ENCODE results near the gene MEF2C. TPM values are rescaled to one million over a fixed set of nuclear protein-coding genes. Genes with fewer than 3 reads are reported as not detected.

The MEF2C gene
- total and polyA plus RNA-seq, 2 donors (not counting 1 experiment from before 2014, with no cell fraction given): 12.2 to 15.7 TPM

GRCh38 chr5:88834499-88834898, 48.5 kb downstream of the MEF2C start:
- H3K4me1 ChIP-seq (ENCODE audit: control insufficient read depth, extremely low read depth, insufficient read depth, low read length): peaks cover 2% of the 10 kb centered on the region
- TF ChIP-seq CTCF (conservative IDR thresholded peaks at IDR 0.05 in 1 of 2, IDR thresholded peaks at IDR 0.05 in 1 of 2; ENCODE audit: low read depth in 1 of 2, low read length in 2 of 2) (no peak), EZH2 (IDR thresholded peaks at IDR 0.05; ENCODE audit: low read length, missing control alignments) (no peak)
- no peak overlapping the region for H3K4me2 ChIP-seq (ENCODE audit: extremely low read depth, insufficient read depth, low read length)
- H3K9me3 ChIP-seq (ENCODE audit: control insufficient read depth, insufficient read depth, low read depth, low read length): no peaks in the 10 kb centered on the region
- no peak overlapping the region for H3K9ac ChIP-seq (ENCODE audit: insufficient read depth, low read length)
- no peaks in the 10 kb centered on the region for H3K79me2 ChIP-seq (ENCODE audit: control insufficient read depth, insufficient read depth, low read length)
- no peak overlapping the region for H3K27ac ChIP-seq (ENCODE audit: insufficient read depth, low read length)
- H3K27me3 ChIP-seq (ENCODE audit: control insufficient read depth, insufficient read depth, low read length): no peaks in the 10 kb centered on the region
- no peak overlapping the region for H3K4me3 ChIP-seq (replicated peaks in 1 of 4; ENCODE audit: control extremely low read depth in 1 of 4, insufficient read depth in 1 of 4, low read depth in 3 of 4, low read length in 4 of 4)
- H2AFZ ChIP-seq (ENCODE audit: low read length): no peak overlapping the region
- no peak for DNase-seq (ENCODE audit: low read depth in 2 of 2)
- no peaks in the 10 kb centered on the region for H3K36me3 ChIP-seq (ENCODE audit: control insufficient read depth, insufficient read depth, low read length)
- no peaks in the 10 kb centered on the region for H4K20me1 ChIP-seq (ENCODE audit: control insufficient read depth, extremely low read depth, insufficient read depth, low read length)

- TF ChIP-seq EZH2 (IDR thresholded peaks at IDR 0.05; ENCODE audit: low read length, missing control alignments): no peak
- TF ChIP-seq CTCF (conservative IDR thresholded peaks at IDR 0.05 in 1 of 2, IDR thresholded peaks at IDR 0.05 in 1 of 2; ENCODE audit: low read depth in 1 of 2, low read length in 2 of 2): no peak
- Histone ChIP-seq H3K4me2 (ENCODE audit: extremely low read depth, insufficient read depth, low read length) (peak overlapping the region; percentile 13), H3K4me1 (ENCODE audit: control insufficient read depth, extremely low read depth, insufficient read depth, low read length) (peaks cover 2% of the 10 kb centered on the region), H2AFZ (ENCODE audit: low read length) (peak overlapping the region; percentile 55), H3K9me3 (ENCODE audit: control insufficient read depth, insufficient read depth, low read depth, low read length) (no peaks in the 10 kb centered on the region), H3K27ac (ENCODE audit: insufficient read depth, low read length) (peak overlapping the region; percentile 37), H3K79me2 (ENCODE audit: control insufficient read depth, insufficient read depth, low read length) (no peaks in the 10 kb centered on the region), H3K9ac (ENCODE audit: insufficient read depth, low read length) (no peak overlapping the region), H3K36me3 (ENCODE audit: control insufficient read depth, insufficient read depth, low read length) (no peaks in the 10 kb centered on the region), H3K27me3 (ENCODE audit: control insufficient read depth, insufficient read depth, low read length) (no peaks in the 10 kb centered on the region), H4K20me1 (ENCODE audit: control insufficient read depth, extremely low read depth, insufficient read depth, low read length) (no peaks in the 10 kb centered on the region), H3K4me3 (replicated peaks in 1 of 4; ENCODE audit: control extremely low read depth in 1 of 4, insufficient read depth in 1 of 4, low read depth in 3 of 4, low read length in 4 of 4) (no peak overlapping the region)
- no peak for DNase-seq (ENCODE audit: low read depth in 2 of 2)
These were observed 48.9 kb downstream of the MEF2C start for GRCh38 chr5:88834131-88834462.

- Histone ChIP-seq H3K79me2 (ENCODE audit: control insufficient read depth, insufficient read depth, low read length) (no peaks in the 10 kb centered on the region), H2AFZ (ENCODE audit: low read length) (peak overlapping the region; percentile 55), H3K9me3 (ENCODE audit: control insufficient read depth, insufficient read depth, low read depth, low read length) (no peaks in the 10 kb centered on the region)
These were observed 49.4 kb downstream of the MEF2C start for GRCh38 chr5:88833371-88834130.

More at GRCh38 chr5:88833371-88834130, 49.4 kb downstream of the MEF2C start:
- H3K9ac ChIP-seq (ENCODE audit: insufficient read depth, low read length): peak overlapping the region; percentile 18
- TF ChIP-seq EZH2 (IDR thresholded peaks at IDR 0.05; ENCODE audit: low read length, missing control alignments) (no peak), CTCF (conservative IDR thresholded peaks at IDR 0.05 in 1 of 2, IDR thresholded peaks at IDR 0.05 in 1 of 2; ENCODE audit: low read depth in 1 of 2, low read length in 2 of 2) (peak in 1 of 2 donors; percentile 12)
- no peaks in the 10 kb centered on the region for H3K27me3 ChIP-seq (ENCODE audit: control insufficient read depth, insufficient read depth, low read length)
- peaks cover 2% of the 10 kb centered on the region for H3K4me1 ChIP-seq (ENCODE audit: control insufficient read depth, extremely low read depth, insufficient read depth, low read length)
- H3K36me3 ChIP-seq (ENCODE audit: control insufficient read depth, insufficient read depth, low read length): no peaks in the 10 kb centered on the region
- H4K20me1 ChIP-seq (ENCODE audit: control insufficient read depth, extremely low read depth, insufficient read depth, low read length): no peaks in the 10 kb centered on the region
- DNase-seq (ENCODE audit: low read depth in 2 of 2): peak; percentile 63 to 75
- peak overlapping the region in 2 of 4 experiments; percentile 10 to 47 for H3K4me3 ChIP-seq (replicated peaks in 1 of 4; ENCODE audit: control extremely low read depth in 1 of 4, insufficient read depth in 1 of 4, low read depth in 3 of 4, low read length in 4 of 4)
- peak overlapping the region; percentile 37 for H3K27ac ChIP-seq (ENCODE audit: insufficient read depth, low read length)
- peak overlapping the region; percentile 87 for H3K4me2 ChIP-seq (ENCODE audit: extremely low read depth, insufficient read depth, low read length)
